Measurements from ENCODE around the gene NPW. TPM values are rescaled to one million over a fixed set of nuclear protein-coding genes. Genes with fewer than 3 reads are reported as not detected.
A peak's percentile ranks its signal among the peaks of the same experiment; 100 is the strongest.

NPW gene
- total and polyA plus RNA-seq, 11 donors: 0.19 to 0.69 TPM; not detected in 9

DNA sequence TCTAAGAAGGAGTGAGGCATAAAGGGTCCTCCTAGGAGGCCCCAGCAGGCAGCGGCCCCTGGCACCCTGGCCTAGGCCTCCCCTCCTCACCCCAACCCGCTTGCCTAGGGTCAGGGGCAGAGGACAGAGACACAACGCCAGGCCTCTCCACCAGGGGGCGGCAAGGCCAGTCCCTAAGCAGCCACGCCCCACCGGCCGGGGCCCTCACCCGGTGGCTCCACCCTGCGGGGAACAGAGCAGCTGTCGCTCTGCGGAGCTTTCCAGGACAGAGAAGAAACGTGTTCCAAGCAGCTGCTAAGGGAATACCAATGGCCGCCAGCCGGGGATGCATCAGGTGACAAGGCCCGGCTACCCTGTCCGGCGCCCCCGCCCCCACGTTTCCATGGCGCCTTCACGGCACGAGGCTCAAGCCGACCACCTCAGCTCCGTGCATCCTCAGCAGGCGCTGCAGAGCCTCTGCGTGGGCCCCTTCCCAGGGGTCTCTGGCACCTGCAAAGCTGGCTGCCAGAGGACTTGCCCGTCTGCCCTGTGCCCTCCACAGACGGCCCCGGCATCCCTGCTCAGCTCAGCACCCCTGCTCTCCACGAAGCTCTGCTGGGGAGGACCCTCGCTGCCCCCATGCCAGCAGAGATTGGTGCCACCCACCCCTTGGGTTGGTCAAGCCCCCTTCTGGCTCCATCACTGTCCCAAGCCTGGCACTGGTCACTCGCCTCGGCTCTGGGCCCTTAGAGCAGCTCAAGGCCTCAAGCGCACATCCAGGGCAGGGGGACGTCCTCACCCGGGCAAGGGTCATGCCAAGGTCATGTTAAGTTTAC lies 15.6 kb upstream of the NPW start:
- peaks cover 0 to 46% (median 40%) of the 10 kb centered on the region in 9 donors for H3K36me3 ChIP-seq
- peaks cover 17 to 61% (median 44%) of the 10 kb centered on the region in 12 donors for H3K4me1 ChIP-seq
- H3K9me3 ChIP-seq: no peaks in the 10 kb centered on the region
- intact Hi-C loops (cut with DNase I): loop anchor here in 2 of 10 donors (10.0 kb wide), 2 partner anchors 151 to 501 kb away; partner anchors contain the start of gene TRAF7 (in 1 of the 2)
- peak overlapping the region in 4 of 12 donors; percentile 2 to 32 (median 7) for H3K27ac ChIP-seq
- H3K27me3 ChIP-seq: no peaks in the 10 kb centered on the region
- TF ChIP-seq, protein P1, sequence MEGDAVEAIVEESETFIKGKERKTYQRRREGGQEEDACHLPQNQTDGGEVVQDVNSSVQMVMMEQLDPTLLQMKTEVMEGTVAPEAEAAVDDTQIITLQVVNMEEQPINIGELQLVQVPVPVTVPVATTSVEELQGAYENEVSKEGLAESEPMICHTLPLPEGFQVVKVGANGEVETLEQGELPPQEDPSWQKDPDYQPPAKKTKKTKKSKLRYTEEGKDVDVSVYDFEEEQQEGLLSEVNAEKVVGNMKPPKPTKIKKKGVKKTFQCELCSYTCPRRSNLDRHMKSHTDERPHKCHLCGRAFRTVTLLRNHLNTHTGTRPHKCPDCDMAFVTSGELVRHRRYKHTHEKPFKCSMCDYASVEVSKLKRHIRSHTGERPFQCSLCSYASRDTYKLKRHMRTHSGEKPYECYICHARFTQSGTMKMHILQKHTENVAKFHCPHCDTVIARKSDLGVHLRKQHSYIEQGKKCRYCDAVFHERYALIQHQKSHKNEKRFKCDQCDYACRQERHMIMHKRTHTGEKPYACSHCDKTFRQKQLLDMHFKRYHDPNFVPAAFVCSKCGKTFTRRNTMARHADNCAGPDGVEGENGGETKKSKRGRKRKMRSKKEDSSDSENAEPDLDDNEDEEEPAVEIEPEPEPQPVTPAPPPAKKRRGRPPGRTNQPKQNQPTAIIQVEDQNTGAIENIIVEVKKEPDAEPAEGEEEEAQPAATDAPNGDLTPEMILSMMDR (IDR thresholded peaks at IDR 0.05): peak; percentile 91 to 98 (median 95)
- peak in 1 of 2 donors; percentile 11 for TF ChIP-seq POLR2A (IDR thresholded peaks at IDR 0.05)
- ATAC-seq (peak; percentile 75 to 90 (median 86)), DNase-seq (peak; percentile 88 to 95 (median 93))
- 27 to 52% (median 30%) methylated on average over 15 to 36 of the region's 36 CpGs for WGBS, 4 donors
- H3K4me3 ChIP-seq: peak overlapping the region in 7 of 12 donors; percentile 5 to 41 (median 25)

DNA sequence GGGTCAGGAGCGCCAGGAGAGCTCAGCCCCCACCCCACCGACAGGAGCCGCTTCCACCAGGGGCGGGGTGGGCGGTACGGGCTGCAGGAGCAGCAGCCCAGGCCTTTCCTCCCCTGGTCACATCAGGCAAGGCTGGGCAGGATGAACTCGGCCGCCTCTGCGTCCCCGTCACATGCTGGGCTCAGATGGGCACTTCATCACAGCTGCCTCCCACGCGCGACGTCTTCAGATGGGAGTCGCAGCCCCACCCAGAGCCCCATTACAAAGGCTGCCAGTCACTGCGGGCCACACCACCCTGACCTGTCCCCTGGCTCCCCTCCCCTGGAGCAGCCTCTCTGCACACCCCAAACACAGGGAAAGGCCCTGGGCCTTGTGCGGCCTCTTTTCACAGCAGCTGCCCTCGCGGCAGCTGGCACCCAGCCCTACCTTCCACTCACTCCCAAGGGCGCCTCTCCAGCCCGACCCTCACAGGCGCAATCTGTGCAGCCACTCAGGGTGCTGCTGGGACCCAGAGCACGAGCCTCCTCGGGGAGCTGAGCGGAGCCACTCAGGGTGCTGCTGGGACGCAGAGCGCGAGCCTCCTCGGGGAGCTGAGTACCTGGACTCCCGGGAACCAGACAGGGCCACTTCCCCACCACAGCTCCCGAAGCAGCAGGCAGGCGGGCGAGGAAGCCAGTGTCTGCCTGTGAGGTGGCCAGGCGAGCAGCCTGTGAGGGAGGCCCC lies 14.6 kb upstream of the NPW start:
- no peak for TF ChIP-seq POLR2A (IDR thresholded peaks at IDR 0.05)
- TF ChIP-seq, protein P1 (IDR thresholded peaks at IDR 0.05): no peak
- Histone ChIP-seq H3K4me1 (peaks cover 17 to 65% (median 45%) of the 10 kb centered on the region in 12 donors), H3K27ac (no peak overlapping the region), H3K36me3 (peaks cover 0 to 36% (median 31%) of the 10 kb centered on the region in 9 donors), H3K9me3 (no peaks in the 10 kb centered on the region), H3K27me3 (no peaks in the 10 kb centered on the region), H3K4me3 (no peak overlapping the region)
- WGBS, 4 donors: 72 to 82% (median 76%) methylated on average over 15 to 34 of the region's 34 CpGs
- intact Hi-C loops (cut with DNase I): loop anchor here in 2 of 10 donors (10.0 kb wide), 2 partner anchors 150 to 500 kb away; partner anchors contain the start of gene TRAF7 (in 1 of the 2)
- ATAC-seq (no peak), DNase-seq (no peak)

- TF ChIP-seq POLR2A (IDR thresholded peaks at IDR 0.05): no peak
- TF ChIP-seq, protein P1 (IDR thresholded peaks at IDR 0.05): no peak
- intact Hi-C loops (cut with DNase I): loop anchor here in 2 of 10 donors (10.0 kb wide), 2 partner anchors 149 to 499 kb away; partner anchors contain the start of gene TRAF7 (in 1 of the 2)
Observed at GRCh38 chr16:2005646-2006045, 13.9 kb upstream of the NPW start.

More at GRCh38 chr16:2005646-2006045, 13.9 kb upstream of the NPW start:
- DNase-seq: no peak
- no peak overlapping the region for H3K27ac ChIP-seq
- ATAC-seq: no peak
- H3K9me3 ChIP-seq: no peaks in the 10 kb centered on the region
- H3K36me3 ChIP-seq: peaks cover 0 to 29% (median 24%) of the 10 kb centered on the region in 9 donors
- no peak overlapping the region for H3K4me3 ChIP-seq
- 60 to 85% (median 81%) methylated on average over 13 to 21 of the region's 21 CpGs for WGBS, 4 donors
- no peaks in the 10 kb centered on the region for H3K27me3 ChIP-seq
- peaks cover 20 to 72% (median 52%) of the 10 kb centered on the region in 12 donors for H3K4me1 ChIP-seq

Measured in heart left ventricle (tissue), 16 donors.